Testis (tissue), 3 donors: Measurements from ENCODE around the gene SOBP. TPM values are rescaled to one million over a fixed set of nuclear protein-coding genes. Genes with fewer than 3 reads are reported as not detected.

Source experiments
- DNase-seq: peaks from one replicate; pipeline ENCODE4 v3.0.0-alpha.2; 2019
- H3K27ac ChIP-seq, 2 donors: fragments of 200-600 bp; sonication (generic); one replicate each; pipeline ENCODE4 v1.5.1; 2019
- H3K27me3 ChIP-seq: fragments of 200-600 bp; sonication (generic); one replicate; pipeline ENCODE4 v1.5.1; 2019
- H3K36me3 ChIP-seq: fragments of 200-600 bp; sonication (generic); one replicate; pipeline ENCODE4 v1.5.1; 2017; ENCODE audit warnings: low read depth; ENCODE audit errors: missing control alignments
- H3K4me1 ChIP-seq: fragments of 200-600 bp; sonication (generic); one replicate; pipeline ENCODE4 v1.5.1; 2019
- H3K4me3 ChIP-seq, 2 donors: fragments of 200-600 bp; sonication (generic); one replicate each; pipeline ENCODE4 v1.5.1; 2017 to 2019
- H3K9me3 ChIP-seq: fragments of 200-600 bp; sonication (generic); one replicate; pipeline ENCODE4 v1.5.1; 2017
- CTCF ChIP-seq, 3 experiments: fragments of 450-650 bp in 2 of 3; fragments of 200-600 bp in 1 of 3; sonication (generic) in 1 of 3; IDR thresholded peaks; one replicate each; pipeline ENCODE4 v1.5.1; 2016 to 2019; ENCODE audit warnings: antibody characterized with exemption in 3 of 3, mild to moderate bottlenecking in 2 of 3, moderate library complexity in 1 of 3
- POLR2A ChIP-seq: fragments of 450-650 bp; IDR thresholded peaks from one replicate; pipeline ENCODE4 v1.6.1; 2017; ENCODE audit warnings: antibody characterized with exemption, mild to moderate bottlenecking, moderate library complexity
- WGBS, 2 donors: methylation state at CpG; one replicate each; pipeline ENCODE4 v1.1.5; 2018; 5-methylcytosine and 5-hydroxymethylcytosine counted together
- intact Hi-C: fragments of 100-400 bp; cut with DNase I; formaldehyde crosslinking; loops from one replicate; pipeline ENCODE4 v1.15.1; 2023; ENCODE audit warnings: low total_unique reads
- polyA plus RNA-seq: library from polyadenylated mRNA; stranded (reverse); fragments of 350-450 nt; fragmentation: Illumina TruSeq; extraction: RNeasy Lipid Tissue Mini Kit (QIAGEN cat#74804); gene quantifications from one replicate; pipeline ENCODE4 v1.2.3, GENCODE V29; 2014; ENCODE audit warnings: low read depth, low replicate concordance; ENCODE audit not compliant: insufficient read depth
- total RNA-seq, 2 donors: library from RNA; depleted of rRNA; stranded (reverse); fragments of >200 nt; gene quantifications; one replicate each; pipeline ENCODE4 v1.2.3, GENCODE V29; 2016

The SOBP gene
- total and polyA plus RNA-seq, 3 donors from 2014 or later: 13.9 to 27.2 (median 17.2) TPM

- Histone ChIP-seq H3K27ac (no peak overlapping the region), H3K9me3 (no peaks in the 10 kb centered on the region), H3K36me3 (no peaks in the 10 kb centered on the region), H3K4me1 (no peaks in the 10 kb centered on the region), H3K27me3 (no peaks in the 10 kb centered on the region), H3K4me3 (no peak overlapping the region)
- intact Hi-C loops: no loop called here
- TF ChIP-seq CTCF (IDR thresholded peaks at IDR 0.05): no peak
- no peak for TF ChIP-seq POLR2A
- DNase-seq: no peak
Observed at GRCh38 chr6:107556082-107556481, 66.2 kb downstream of the SOBP start.

GRCh38 chr6:107557698-107558097, 67.8 kb downstream of the SOBP start:
- no peaks in the 10 kb centered on the region for H3K4me1 ChIP-seq
- no peaks in the 10 kb centered on the region for H3K27me3 ChIP-seq
- H3K4me3 ChIP-seq: no peak overlapping the region
- TF ChIP-seq POLR2A: no peak
- no peak for TF ChIP-seq CTCF (IDR thresholded peaks at IDR 0.05)
- H3K36me3 ChIP-seq: no peaks in the 10 kb centered on the region
- intact Hi-C loops: no loop called here
- DNase-seq: no peak
- no peaks in the 10 kb centered on the region for H3K9me3 ChIP-seq
- H3K27ac ChIP-seq: no peak overlapping the region

- Histone ChIP-seq H3K4me1 (no peaks in the 10 kb centered on the region), H3K36me3 (no peaks in the 10 kb centered on the region), H3K27ac (peak overlapping the region in 1 of 2 donors; percentile 17), H3K9me3 (no peaks in the 10 kb centered on the region), H3K4me3 (no peak overlapping the region), H3K27me3 (no peaks in the 10 kb centered on the region)
- intact Hi-C loops: no loop called here
- DNase-seq: peak; percentile 21
- WGBS, 2 donors: 55 to 60% methylated on average over 4 of the region's 4 CpGs
- TF ChIP-seq CTCF (IDR thresholded peaks at IDR 0.05) (no peak), POLR2A (no peak)
Observed at GRCh38 chr6:107560657-107561056, 70.7 kb downstream of the SOBP start.

- TF ChIP-seq CTCF (IDR thresholded peaks at IDR 0.05): no peak
- Histone ChIP-seq H3K4me3 (no peak overlapping the region), H3K27ac (peak overlapping the region in 1 of 2 donors; percentile 17), H3K4me1 (no peaks in the 10 kb centered on the region), H3K36me3 (no peaks in the 10 kb centered on the region), H3K27me3 (no peaks in the 10 kb centered on the region), H3K9me3 (no peaks in the 10 kb centered on the region)
- WGBS, 2 donors: 46 to 50% methylated on average over 3 of the region's 3 CpGs
- peak; percentile 42 for DNase-seq
- intact Hi-C loops: no loop called here
Observed at GRCh38 chr6:107561306-107561705, 71.4 kb downstream of the SOBP start.

GRCh38 chr6:107563694-107564588, 74.0 kb downstream of the SOBP start:
- no peaks in the 10 kb centered on the region for H3K36me3 ChIP-seq
- WGBS, 2 donors: 66 to 77% methylated on average over 13 of the region's 13 CpGs
- no peaks in the 10 kb centered on the region for H3K9me3 ChIP-seq
- no peaks in the 10 kb centered on the region for H3K4me1 ChIP-seq
- no peak for DNase-seq
- H3K27ac ChIP-seq: peak overlapping the region in 1 of 2 donors; percentile 17
- H3K27me3 ChIP-seq: no peaks in the 10 kb centered on the region
- no peak overlapping the region for H3K4me3 ChIP-seq
- TF ChIP-seq POLR2A: no peak
- intact Hi-C loops: no loop called here
